PC-3 (cell line): ENCODE measurements around the gene ABLIM2. TPM values are rescaled to one million over a fixed set of nuclear protein-coding genes. Genes with fewer than 3 reads are reported as not detected.

Experiments used
- ATAC-seq: fragments of 200-7000 bp; cut with Tn5 transposase; 2 replicates; pipeline ENCODE4 v1.9.1; 2020; ENCODE audit warnings: mild to moderate bottlenecking, moderate library complexity
- BruUV-seq: library from RNA; stranded (reverse); fragments of 400-500 nt; replicated peaks from 2 replicates; lab custom pipeline; 2021; lab: Mats Ljungman, UMichigan
- CTCF ChIA-PET: fragments of 300-600 bp; sonication (Branson Sonifier 250); formaldehyde crosslinking; loops from one replicate; lab custom pipeline; 2022; ENCODE audit warnings: antibody characterized with exemption; lab: Charles Lee
- POLR2A ChIA-PET: fragments of 300-600 bp; sonication (Branson Sonifier 250); formaldehyde crosslinking; loops from one replicate; lab custom pipeline; 2022; ENCODE audit warnings: antibody characterized with exemption; ENCODE audit not compliant: unreplicated experiment; lab: Charles Lee
- DNase-seq: peaks from one replicate; pipeline ENCODE4 v3.0.0-alpha.2; 2015
- H2AFZ ChIP-seq: fragments of 300-600 bp; sonication (generic); 2 replicates; pipeline ENCODE4 v1.6.0; 2016; ENCODE audit warnings: antibody characterized with exemption, low read length
- H3F3A ChIP-seq: fragments of 300-600 bp; sonication (generic); one replicate; pipeline ENCODE4 v1.6.0; 2017; ENCODE audit warnings: antibody characterized with exemption, low read length, control low read depth, mild to moderate bottlenecking; ENCODE audit not compliant: unreplicated experiment
- H3K27ac ChIP-seq: fragments of 300-600 bp; sonication (generic); 2 replicates; pipeline ENCODE4 v1.5.1; 2016; ENCODE audit warnings: mild to moderate bottlenecking, low read length
- H3K27me3 ChIP-seq: fragments of 300-600 bp; sonication (generic); 2 replicates; pipeline ENCODE4 v1.6.1; 2016; ENCODE audit warnings: low read length, mixed read lengths
- H3K36me3 ChIP-seq: fragments of 300-600 bp; sonication (generic); 2 replicates; pipeline ENCODE4 v1.6.1; 2016; ENCODE audit warnings: low read depth, mixed run types, low read length, mixed read lengths
- H3K4me1 ChIP-seq: fragments of 300-600 bp; sonication (generic); 2 replicates; pipeline ENCODE4 v1.5.1; 2016; ENCODE audit warnings: low read length; ENCODE audit not compliant: insufficient read depth
- H3K4me2 ChIP-seq: fragments of 300-600 bp; sonication (generic); 2 replicates; pipeline ENCODE4 v1.6.0; 2016; ENCODE audit warnings: low read length
- H3K4me3 ChIP-seq: fragments of 300-600 bp; sonication (generic); 2 replicates; pipeline ENCODE4 v1.5.1; 2016; ENCODE audit warnings: mild to moderate bottlenecking, low read length, mixed read lengths
- H3K79me2 ChIP-seq: fragments of 300-600 bp; sonication (generic); 2 replicates; pipeline ENCODE4 v1.6.1; 2017; ENCODE audit warnings: low read length, mixed read lengths
- H3K9ac ChIP-seq: fragments of 300-600 bp; sonication (generic); 2 replicates; pipeline ENCODE4 v1.6.0; 2016; ENCODE audit warnings: mild to moderate bottlenecking, low read length
- H3K9me2 ChIP-seq: fragments of 300-600 bp; sonication (generic); replicated peaks from 2 replicates; pipeline ENCODE4 v1.6.1; 2016; ENCODE audit warnings: mixed run types, low read length, mixed read lengths
- H3K9me3 ChIP-seq: fragments of 300-600 bp; sonication (generic); 2 replicates; pipeline ENCODE4 v1.6.1; 2016; ENCODE audit warnings: low read length, mixed read lengths
- H4K20me1 ChIP-seq: fragments of 300-600 bp; sonication (generic); 2 replicates; pipeline ENCODE4 v1.6.1; 2016; ENCODE audit warnings: low read length, mixed read lengths
- EZH2 ChIP-seq: fragments of 300-600 bp; sonication (generic); IDR thresholded peaks from one replicate; pipeline ENCODE4 v1.6.1; 2017; ENCODE audit warnings: antibody characterized with exemption, mild to moderate bottlenecking, low read length; ENCODE audit not compliant: unreplicated experiment
- EZH2phosphoT487 ChIP-seq: fragments of 300-600 bp; sonication (generic); IDR thresholded peaks from 2 replicates; pipeline ENCODE4 v1.6.1; 2018; ENCODE audit warnings: mild to moderate bottlenecking, antibody characterized with exemption, low read length, borderline replicate concordance
- intact Hi-C: fragments of 100-400 bp; cut with micrococcal nuclease; formaldehyde crosslinking; loops from 2 replicates; pipeline ENCODE4 v1.9.0; 2023
- total RNA-seq: library from RNA; depleted of rRNA; stranded (reverse); fragments of >200 nt; gene quantifications from 2 replicates; pipeline ENCODE4 v1.2.3, GENCODE V29; 2014
- TF ChIP-seq, protein P1 (sequence below): fragments of 300-600 bp; sonication (generic); conservative IDR thresholded peaks from 2 replicates; pipeline ENCODE4 v1.5.1; 2017; ENCODE audit warnings: antibody characterized with exemption, low read depth, mild to moderate bottlenecking, low read length

ABLIM2 gene
- total RNA-seq, 1 experiment from 2014 or later = 3.2 TPM

DNA sequence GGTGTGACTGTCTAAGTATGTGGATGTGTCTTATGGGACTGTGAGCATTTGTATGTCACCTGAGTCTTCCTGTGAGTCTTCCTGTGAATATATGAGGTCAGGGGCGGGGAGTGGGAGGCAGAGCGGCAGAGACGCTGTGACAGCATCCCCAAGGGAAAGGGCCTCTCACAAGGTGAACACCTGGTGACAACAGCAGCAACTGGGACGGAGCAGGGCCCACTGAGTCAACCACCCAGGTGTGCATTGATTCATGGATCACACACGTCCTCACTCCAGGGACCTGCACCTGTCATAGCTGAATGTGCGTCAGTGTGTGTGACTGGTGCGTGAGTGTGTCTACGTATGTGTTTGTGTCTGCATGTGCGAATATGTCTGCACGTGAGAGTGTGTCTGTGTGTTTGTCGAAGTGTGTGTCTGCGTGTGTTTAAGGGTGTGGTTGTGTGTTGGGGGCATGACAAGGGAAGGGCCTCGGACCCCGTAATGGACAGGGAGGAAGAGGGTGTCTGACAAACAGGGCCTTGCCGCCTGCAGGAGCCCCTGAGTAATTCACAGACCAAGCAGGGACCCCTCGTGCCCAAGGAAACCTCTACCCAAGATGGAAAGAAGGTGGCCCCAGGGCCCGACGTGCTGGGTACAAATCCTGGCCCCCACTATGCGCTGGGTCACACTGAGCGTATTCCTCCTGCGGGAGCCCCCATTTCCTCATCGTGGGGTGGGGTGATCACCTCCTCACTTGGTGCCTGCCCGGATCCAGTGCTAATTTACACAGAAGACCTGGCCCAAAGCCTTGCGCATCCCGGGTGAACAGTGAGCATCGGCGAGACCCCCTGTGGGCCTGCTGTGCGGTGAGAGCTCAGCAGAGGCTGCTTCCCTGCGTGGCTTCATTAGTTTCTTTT, 76.7 kb downstream of the ABLIM2 start:
- Histone ChIP-seq H3K9ac (no peak overlapping the region), H3K4me3 (no peak overlapping the region)
- no peak for ATAC-seq

GRCh38 chr4:8081171-8081570, 77.4 kb downstream of the ABLIM2 start:
- Histone ChIP-seq H3K9ac (no peak overlapping the region), H3K9me2 (no peaks in the 10 kb centered on the region), H3F3A (no peaks in the 10 kb centered on the region), H3K4me3 (no peak overlapping the region), H3K79me2 (no peaks in the 10 kb centered on the region), H3K27ac (no peak overlapping the region), H3K36me3 (no peaks in the 10 kb centered on the region), H4K20me1 (no peaks in the 10 kb centered on the region), H3K9me3 (no peaks in the 10 kb centered on the region), H3K4me1 (no peaks in the 10 kb centered on the region), H2AFZ (no peak overlapping the region), H3K4me2 (no peak overlapping the region), H3K27me3 (no peaks in the 10 kb centered on the region)
- ATAC-seq (no peak), DNase-seq (no peak)
- POLR2A ChIA-PET = no interaction called here
- intact Hi-C loops = no loop called here
- TF ChIP-seq, protein P1, sequence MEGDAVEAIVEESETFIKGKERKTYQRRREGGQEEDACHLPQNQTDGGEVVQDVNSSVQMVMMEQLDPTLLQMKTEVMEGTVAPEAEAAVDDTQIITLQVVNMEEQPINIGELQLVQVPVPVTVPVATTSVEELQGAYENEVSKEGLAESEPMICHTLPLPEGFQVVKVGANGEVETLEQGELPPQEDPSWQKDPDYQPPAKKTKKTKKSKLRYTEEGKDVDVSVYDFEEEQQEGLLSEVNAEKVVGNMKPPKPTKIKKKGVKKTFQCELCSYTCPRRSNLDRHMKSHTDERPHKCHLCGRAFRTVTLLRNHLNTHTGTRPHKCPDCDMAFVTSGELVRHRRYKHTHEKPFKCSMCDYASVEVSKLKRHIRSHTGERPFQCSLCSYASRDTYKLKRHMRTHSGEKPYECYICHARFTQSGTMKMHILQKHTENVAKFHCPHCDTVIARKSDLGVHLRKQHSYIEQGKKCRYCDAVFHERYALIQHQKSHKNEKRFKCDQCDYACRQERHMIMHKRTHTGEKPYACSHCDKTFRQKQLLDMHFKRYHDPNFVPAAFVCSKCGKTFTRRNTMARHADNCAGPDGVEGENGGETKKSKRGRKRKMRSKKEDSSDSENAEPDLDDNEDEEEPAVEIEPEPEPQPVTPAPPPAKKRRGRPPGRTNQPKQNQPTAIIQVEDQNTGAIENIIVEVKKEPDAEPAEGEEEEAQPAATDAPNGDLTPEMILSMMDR = no peak
- no peak for TF ChIP-seq EZH2phosphoT487
- TF ChIP-seq EZH2 = no peak
- CTCF ChIA-PET = no interaction called here
- no TSS peak for BruUV-seq

More for the DNA sequence above, 76.7 kb downstream of the ABLIM2 start:
- POLR2A ChIA-PET = no interaction called here
- no peaks in the 10 kb centered on the region for H3K79me2 ChIP-seq
- TF ChIP-seq EZH2phosphoT487 = no peak
- TF ChIP-seq, protein P1 = no peak
- no peak for TF ChIP-seq EZH2
- H2AFZ ChIP-seq = no peak overlapping the region
- H3K4me1 ChIP-seq = no peaks in the 10 kb centered on the region
- CTCF ChIA-PET = no interaction called here
- no peaks in the 10 kb centered on the region for H4K20me1 ChIP-seq
- no peak overlapping the region for H3K4me2 ChIP-seq
- no peaks in the 10 kb centered on the region for H3K36me3 ChIP-seq
- H3K27me3 ChIP-seq = no peaks in the 10 kb centered on the region
- no peaks in the 10 kb centered on the region for H3K9me3 ChIP-seq
- no peak for DNase-seq
- H3K27ac ChIP-seq = no peak overlapping the region
- intact Hi-C loops = no loop called here
- H3K9me2 ChIP-seq = no peaks in the 10 kb centered on the region
- no peaks in the 10 kb centered on the region for H3F3A ChIP-seq
- BruUV-seq = no TSS peak

- POLR2A ChIA-PET = no interaction called here
Observed at GRCh38 chr4:8080754-8081065, 77.9 kb downstream of the ABLIM2 start.

More at GRCh38 chr4:8080754-8081065, 77.9 kb downstream of the ABLIM2 start:
- Histone ChIP-seq H3K9me3 (no peaks in the 10 kb centered on the region), H3K4me2 (no peak overlapping the region), H3K9ac (no peak overlapping the region), H3K36me3 (no peaks in the 10 kb centered on the region), H3K27ac (no peak overlapping the region), H3K4me1 (no peaks in the 10 kb centered on the region), H3K4me3 (no peak overlapping the region), H3K79me2 (no peaks in the 10 kb centered on the region), H3K9me2 (no peaks in the 10 kb centered on the region), H3K27me3 (no peaks in the 10 kb centered on the region), H3F3A (no peaks in the 10 kb centered on the region), H2AFZ (no peak overlapping the region), H4K20me1 (no peaks in the 10 kb centered on the region)
- intact Hi-C loops = no loop called here
- ATAC-seq (no peak), DNase-seq (no peak)
- CTCF ChIA-PET = no interaction called here
- TF ChIP-seq, protein P1 = no peak
- TF ChIP-seq EZH2 (no peak), EZH2phosphoT487 (no peak)
- BruUV-seq = no TSS peak
